Natural killer cell (primary cell): Measurements from ENCODE around the gene TINAG. TPM values are rescaled to one million over a fixed set of nuclear protein-coding genes. Genes with fewer than 3 reads are reported as not detected.

Experiments
- ATAC-seq, 3 donors: fragments of 150-1000 bp in 2 of 3; fragments of 200-7000 bp in 1 of 3; cut with Tn5 transposase; 1 replicate in 1 of 3; 2 replicates in 2 of 3; pipeline ENCODE4 v1.10.0; 2021; ENCODE audit warnings: mild to moderate bottlenecking in 2 of 3, moderate library complexity in 2 of 3
- DNase-seq, 2 donors: peaks; one replicate each; pipeline versions ENCODE4 v3.0.0 to v3.0.0-alpha.2; 2013 to 2021; ENCODE audit warnings: mixed read lengths in 1 of 2
- H3K27ac ChIP-seq: one replicate; pipeline ENCODE4 v1.5.1; 2013; ENCODE audit warnings: mild to moderate bottlenecking, low read length
- H3K27me3 ChIP-seq: one replicate; pipeline ENCODE4 v1.6.1; 2013; ENCODE audit warnings: low read length; ENCODE audit not compliant: control insufficient read depth, insufficient read depth
- H3K36me3 ChIP-seq: one replicate; pipeline ENCODE4 v1.6.1; 2013; ENCODE audit warnings: low read length; ENCODE audit not compliant: control insufficient read depth, insufficient read depth
- H3K4me1 ChIP-seq: one replicate; pipeline ENCODE4 v1.6.1; 2013; ENCODE audit warnings: low read length; ENCODE audit not compliant: control insufficient read depth, insufficient read depth
- H3K4me3 ChIP-seq: one replicate; pipeline ENCODE4 v1.5.1; 2013; ENCODE audit warnings: low read length
- H3K9me3 ChIP-seq: one replicate; pipeline ENCODE4 v1.6.1; 2013; ENCODE audit warnings: low read length; ENCODE audit not compliant: control insufficient read depth, insufficient read depth
- H3K27ac Mint-ChIP-seq, 2 donors: one replicate each; pipeline ENCODE4 v1.8.0; 2022; ENCODE audit warnings: mild to moderate bottlenecking in 2 of 2, mixed read lengths in 2 of 2, moderate library complexity in 1 of 2
- H3K27me3 Mint-ChIP-seq, 2 donors: one replicate each; pipeline ENCODE4 v1.8.0; 2022; ENCODE audit warnings: low read depth in 2 of 2, mixed read lengths in 2 of 2
- H3K36me3 Mint-ChIP-seq: one replicate; pipeline ENCODE4 v1.8.0; 2022; ENCODE audit warnings: mixed read lengths
- H3K4me1 Mint-ChIP-seq, 2 donors: one replicate each; pipeline ENCODE4 v1.8.0; 2022; ENCODE audit warnings: mixed read lengths in 2 of 2
- H3K4me3 Mint-ChIP-seq: one replicate; pipeline ENCODE4 v1.8.0; 2022; ENCODE audit warnings: mild to moderate bottlenecking, moderate library complexity, mixed read lengths
- H3K9me3 Mint-ChIP-seq, 2 donors: one replicate each; pipeline ENCODE4 v1.8.0; 2022; ENCODE audit warnings: mixed read lengths in 2 of 2
- WGBS: methylation state at CpG from one replicate; pipeline ENCODE4 v1.1.7; 2013; ENCODE audit warnings: missing lambda C conversion rate; ENCODE audit not compliant: insufficient coverage; 5-methylcytosine and 5-hydroxymethylcytosine counted together
- intact Hi-C: fragments of 100-400 bp; cut with micrococcal nuclease; formaldehyde crosslinking; loops from one replicate; pipeline ENCODE4 v1.14.2; 2022
- total RNA-seq, 4 donors: library from RNA; stranded (reverse); fragments of 120-200 nt in 1 of 4; gene quantifications; one replicate each; pipeline versions ENCODE4 v1.2.3 to v1.2.4, GENCODE V29; 2013 to 2022
- TF ChIP-seq, protein P1 (sequence below): fragments of 200-600 bp; IDR thresholded peaks from one replicate; pipeline ENCODE4 v1.8.0; 2022; ENCODE audit warnings: antibody characterized with exemption

Gene TINAG
- total RNA-seq, 3 donors from 2014 or later (not counting 1 experiment from before 2014, with no cell fraction given) = not detected

DNA sequence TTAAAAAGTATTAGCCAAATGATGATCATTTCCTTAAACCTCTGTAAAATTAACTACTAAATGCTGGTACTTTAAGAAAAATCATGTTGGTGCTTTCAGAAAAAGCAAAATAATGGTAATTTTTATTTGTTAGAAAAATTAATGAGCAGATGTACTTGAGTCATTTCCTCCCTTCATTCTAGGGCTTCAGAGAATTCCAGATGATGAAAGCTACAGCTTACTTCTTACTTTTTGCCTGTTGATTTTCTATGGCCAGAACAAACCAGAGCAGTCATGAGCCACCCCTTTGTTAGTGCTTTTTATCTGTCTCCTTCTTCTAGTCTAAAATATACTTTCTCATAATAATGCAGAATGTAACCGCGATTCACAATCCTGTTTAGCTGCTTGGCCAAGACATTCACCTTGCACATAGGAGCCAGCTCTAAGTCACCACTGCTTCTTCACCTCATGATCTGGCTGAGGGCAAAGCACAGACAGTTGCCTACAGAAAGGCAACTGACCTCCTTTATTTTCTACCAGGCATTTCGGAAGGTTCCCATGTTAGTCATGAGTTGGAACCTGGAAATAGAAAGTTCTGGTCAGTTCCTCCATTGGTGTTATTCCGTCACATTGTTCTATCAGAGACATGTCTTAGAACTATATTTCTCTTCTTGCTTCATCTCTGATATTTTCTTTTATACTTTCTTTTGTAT, 43.5 kb upstream of the TINAG start:
- no peak for ATAC-seq
- Histone ChIP-seq H3K9me3 (no peaks in the 10 kb centered on the region), H3K4me3 (no peak overlapping the region), H3K4me1 (no peaks in the 10 kb centered on the region), H3K27me3 (no peaks in the 10 kb centered on the region), H3K27ac (no peak overlapping the region), H3K36me3 (no peaks in the 10 kb centered on the region)
- Mint-ChIP-seq H3K27me3 (no peaks in the 10 kb centered on the region), H3K4me3 (no peak overlapping the region), H3K36me3 (no peaks in the 10 kb centered on the region), H3K9me3 (peaks cover 2 to 3% of the 10 kb centered on the region in 2 donors), H3K4me1 (no peaks in the 10 kb centered on the region), H3K27ac (no peak overlapping the region)
- TF ChIP-seq, protein P1, sequence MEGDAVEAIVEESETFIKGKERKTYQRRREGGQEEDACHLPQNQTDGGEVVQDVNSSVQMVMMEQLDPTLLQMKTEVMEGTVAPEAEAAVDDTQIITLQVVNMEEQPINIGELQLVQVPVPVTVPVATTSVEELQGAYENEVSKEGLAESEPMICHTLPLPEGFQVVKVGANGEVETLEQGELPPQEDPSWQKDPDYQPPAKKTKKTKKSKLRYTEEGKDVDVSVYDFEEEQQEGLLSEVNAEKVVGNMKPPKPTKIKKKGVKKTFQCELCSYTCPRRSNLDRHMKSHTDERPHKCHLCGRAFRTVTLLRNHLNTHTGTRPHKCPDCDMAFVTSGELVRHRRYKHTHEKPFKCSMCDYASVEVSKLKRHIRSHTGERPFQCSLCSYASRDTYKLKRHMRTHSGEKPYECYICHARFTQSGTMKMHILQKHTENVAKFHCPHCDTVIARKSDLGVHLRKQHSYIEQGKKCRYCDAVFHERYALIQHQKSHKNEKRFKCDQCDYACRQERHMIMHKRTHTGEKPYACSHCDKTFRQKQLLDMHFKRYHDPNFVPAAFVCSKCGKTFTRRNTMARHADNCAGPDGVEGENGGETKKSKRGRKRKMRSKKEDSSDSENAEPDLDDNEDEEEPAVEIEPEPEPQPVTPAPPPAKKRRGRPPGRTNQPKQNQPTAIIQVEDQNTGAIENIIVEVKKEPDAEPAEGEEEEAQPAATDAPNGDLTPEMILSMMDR = no peak
- WGBS = 99% methylated on average over 4 of the region's 4 CpGs
- intact Hi-C loops = no loop called here
- no peak for DNase-seq

DNA sequence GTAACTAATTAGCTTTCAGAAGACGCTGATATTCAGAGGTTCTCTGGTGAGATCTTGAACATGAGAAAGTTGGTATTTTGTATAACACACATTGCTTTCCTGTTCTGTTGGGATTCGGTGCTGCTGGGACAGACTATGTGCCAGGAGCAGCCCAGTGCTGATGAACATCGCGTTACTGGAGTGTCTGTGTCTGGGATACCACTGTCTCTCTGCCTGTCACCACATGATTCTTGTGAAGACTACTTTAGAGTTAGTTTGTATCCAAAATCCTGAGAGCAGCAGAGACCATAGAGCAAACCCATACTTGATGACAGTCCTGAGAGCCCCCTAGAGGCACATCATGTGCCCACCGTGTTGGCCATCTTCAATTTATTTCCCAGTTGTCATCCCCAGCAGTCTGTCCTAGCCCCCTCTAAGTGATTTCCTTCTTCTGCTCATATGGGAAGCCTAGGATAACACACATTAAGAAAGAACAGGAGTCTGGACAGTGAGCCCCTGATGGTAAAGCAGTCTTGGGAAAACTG, 41.8 kb upstream of the TINAG start:
- intact Hi-C loops = no loop called here
- no peak for DNase-seq
- H3K27me3 ChIP-seq = no peaks in the 10 kb centered on the region

DNA sequence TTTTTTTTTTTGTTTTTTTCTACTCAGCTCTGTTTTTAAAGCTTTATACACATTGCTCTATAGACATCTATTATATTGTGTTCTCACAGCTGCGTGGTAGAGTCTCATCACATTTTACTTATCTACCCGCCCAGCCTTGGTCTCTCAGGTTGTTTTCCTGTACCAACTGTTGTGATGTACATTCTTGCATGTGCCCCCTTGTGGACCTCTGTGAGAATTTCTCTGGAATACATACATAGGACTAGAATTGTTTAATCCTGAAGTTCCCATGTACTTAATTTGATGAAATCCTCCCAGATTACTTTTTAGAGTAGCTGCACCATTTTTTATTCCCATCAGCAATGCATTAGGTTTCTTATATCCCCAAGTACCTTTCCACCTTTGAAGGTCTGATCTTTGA, 40.4 kb upstream of the TINAG start:
- intact Hi-C loops = no loop called here
- H3K27me3 Mint-ChIP-seq = no peaks in the 10 kb centered on the region
- Histone ChIP-seq H3K4me1 (no peaks in the 10 kb centered on the region), H3K4me3 (no peak overlapping the region), H3K27me3 (no peaks in the 10 kb centered on the region), H3K9me3 (no peaks in the 10 kb centered on the region), H3K27ac (no peak overlapping the region), H3K36me3 (no peaks in the 10 kb centered on the region)
- TF ChIP-seq, protein P1 = no peak
- DNase-seq = no peak
- WGBS = 29% methylated on average over 2 of the region's 2 CpGs
- no peak for ATAC-seq
- no peak overlapping the region for H3K27ac Mint-ChIP-seq
- no peaks in the 10 kb centered on the region for H3K36me3 Mint-ChIP-seq
- no peaks in the 10 kb centered on the region for H3K4me1 Mint-ChIP-seq
- H3K9me3 Mint-ChIP-seq = peaks cover 4 to 9% of the 10 kb centered on the region in 2 donors
- no peak overlapping the region for H3K4me3 Mint-ChIP-seq

More for the DNA sequence above, 41.8 kb upstream of the TINAG start:
- H3K9me3 ChIP-seq = no peaks in the 10 kb centered on the region
- Mint-ChIP-seq H3K4me1 (no peaks in the 10 kb centered on the region), H3K27ac (no peak overlapping the region), H3K9me3 (peaks cover 4 to 5% of the 10 kb centered on the region in 2 donors), H3K27me3 (no peaks in the 10 kb centered on the region), H3K36me3 (no peaks in the 10 kb centered on the region), H3K4me3 (no peak overlapping the region)
- no peaks in the 10 kb centered on the region for H3K4me1 ChIP-seq
- WGBS = 83% methylated on average over 5 of the region's 5 CpGs
- TF ChIP-seq, protein P1 = no peak
- ATAC-seq = no peak
- no peak overlapping the region for H3K4me3 ChIP-seq
- H3K27ac ChIP-seq = no peak overlapping the region
- H3K36me3 ChIP-seq = no peaks in the 10 kb centered on the region
